HG03457 (cell line): ENCODE measurements around the gene AP4M1.

Source experiments
- ATAC-seq: cut with Tn5 transposase; IDR thresholded peaks from one replicate; pipeline ENCODE4 v1.9.1; 2021; ENCODE audit warnings: moderate number of reproducible peaks; ENCODE audit not compliant: unreplicated experiment

Gene AP4M1

DNA sequence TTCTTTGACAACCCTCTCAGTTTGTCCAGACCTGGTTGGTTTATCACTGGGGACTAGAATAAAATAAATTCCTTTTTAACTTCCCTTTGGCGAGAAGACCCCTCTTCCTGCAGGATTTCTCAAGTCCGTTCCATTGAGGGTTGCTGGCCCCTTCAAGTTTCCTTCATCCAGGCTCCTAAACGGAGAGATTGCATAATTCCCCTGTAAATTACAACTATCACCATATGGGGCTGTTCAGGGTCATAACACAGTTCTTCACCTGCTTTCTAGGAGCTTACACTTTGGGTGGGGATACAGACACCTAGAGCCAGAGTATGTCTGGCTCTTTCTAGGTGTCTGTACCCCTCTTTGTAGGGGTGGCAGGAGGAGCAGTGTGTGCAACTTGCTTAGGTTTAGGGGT, 15.9 kb upstream of the AP4M1 start:
- no peak for ATAC-seq

GRCh38 chr7:100087055-100087750, 14.2 kb upstream of the AP4M1 start:
- no peak for ATAC-seq

DNA sequence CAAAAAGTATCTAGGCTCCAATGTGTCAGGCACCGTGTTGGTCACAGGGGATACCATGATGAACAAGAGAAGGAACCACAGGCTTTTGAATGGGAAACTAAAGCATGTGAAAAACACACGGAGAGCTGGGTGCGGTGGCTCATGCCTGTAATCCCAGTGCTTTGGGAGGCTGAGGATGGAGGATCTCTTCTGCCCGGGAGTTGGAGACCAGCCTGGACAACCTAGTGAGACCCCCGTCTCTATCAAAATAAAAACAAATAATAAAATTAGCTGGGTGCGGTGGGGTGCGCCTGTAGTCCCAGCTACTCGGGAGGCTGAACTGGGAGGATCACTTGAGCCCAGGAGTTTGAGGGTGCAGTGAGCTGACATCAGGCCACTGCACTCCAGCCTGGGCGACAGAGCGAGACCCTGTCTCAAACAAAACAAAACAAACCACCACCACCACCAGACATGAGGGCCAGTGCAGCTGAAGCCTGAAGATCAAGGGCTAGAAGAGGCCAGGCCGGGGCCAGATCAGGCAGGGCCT, 13.3 kb upstream of the AP4M1 start:
- ATAC-seq: no peak

DNA sequence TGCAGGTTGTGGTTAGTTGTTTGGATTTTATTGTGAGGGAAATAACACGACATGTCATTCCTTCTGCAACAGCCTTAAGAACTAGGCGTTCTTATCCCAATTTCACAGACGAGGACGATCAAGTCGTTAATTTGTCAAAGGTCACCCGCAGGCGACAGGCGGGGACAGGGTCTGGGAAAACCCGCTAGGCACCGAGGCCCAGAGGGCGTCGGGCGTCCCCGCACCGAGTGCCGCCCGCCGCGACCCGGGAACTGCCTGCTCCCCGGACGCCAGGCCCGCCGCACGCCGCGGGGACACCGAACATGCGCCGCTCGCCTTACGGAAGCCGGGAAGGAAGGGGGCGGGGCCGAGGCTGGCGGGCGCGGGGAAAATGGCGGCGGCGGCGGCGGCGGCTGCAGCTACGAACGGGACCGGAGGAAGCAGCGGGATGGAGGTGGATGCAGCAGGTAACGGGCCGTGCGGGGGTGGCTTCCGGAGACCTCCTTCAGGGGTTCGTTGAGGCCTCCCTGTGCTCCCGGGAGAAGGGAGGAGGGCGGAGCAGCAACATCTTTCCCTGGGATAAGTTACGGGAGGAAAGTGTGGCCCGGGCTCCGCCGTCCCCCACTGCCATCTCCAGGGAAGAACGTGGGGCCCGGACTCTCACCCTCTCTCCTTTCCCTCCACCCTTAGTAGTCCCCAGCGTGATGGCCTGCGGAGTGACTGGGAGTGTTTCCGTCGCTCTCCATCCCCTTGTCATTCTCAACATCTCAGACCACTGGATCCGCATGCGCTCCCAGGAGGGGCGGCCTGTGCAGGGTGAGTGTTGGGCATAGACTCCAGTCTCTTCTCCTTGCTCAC, 12.6 kb upstream of the AP4M1 start, which contains the start of gene COPS6:
COPS6 (plus strand) TSS at position 349 of the 837 bp plus-strand sequence; CDS start at position 371, 22 bp downstream.
- ATAC-seq: no peak

- ATAC-seq: no peak
These were observed 11.8 kb upstream of the AP4M1 start for GRCh38 chr7:100089458-100090196.

DNA sequence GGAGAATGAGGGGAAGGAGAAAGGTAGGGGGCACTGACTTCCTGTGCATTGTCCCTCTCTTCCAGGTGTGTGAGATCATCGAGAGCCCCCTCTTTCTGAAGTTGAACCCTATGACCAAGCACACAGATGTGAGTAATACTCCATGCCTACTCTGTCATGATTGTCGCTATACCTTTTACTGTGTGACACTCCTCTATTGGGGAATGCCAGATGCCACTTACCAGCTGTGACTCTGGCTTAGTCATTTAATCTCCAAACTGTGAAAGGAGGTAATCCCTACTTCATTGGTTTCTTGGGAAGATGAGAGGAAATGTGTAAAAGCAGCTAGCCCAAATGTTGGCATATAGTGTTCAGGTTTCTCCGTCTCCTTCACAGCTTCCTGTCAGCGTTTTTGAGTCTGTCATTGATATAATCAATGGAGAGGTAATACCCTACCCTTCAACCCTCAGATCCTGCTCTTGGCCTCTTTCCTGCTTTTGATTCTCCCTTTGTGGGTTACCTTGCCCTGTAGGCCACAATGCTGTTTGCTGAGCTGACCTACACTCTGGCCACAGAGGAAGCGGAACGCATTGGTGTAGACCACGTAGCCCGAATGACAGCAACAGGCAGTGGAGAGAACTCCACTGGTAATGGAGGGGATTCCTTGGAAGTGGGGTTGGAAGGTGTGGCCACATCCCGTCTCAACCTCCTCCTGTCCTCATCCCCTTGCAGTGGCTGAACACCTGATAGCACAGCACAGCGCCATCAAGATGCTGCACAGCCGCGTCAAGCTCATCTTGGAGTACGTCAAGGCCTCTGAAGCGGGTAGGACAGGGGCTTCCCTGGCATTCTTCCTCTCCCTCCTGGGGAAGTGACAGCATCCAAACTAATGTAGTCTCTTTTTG, 10.7 kb upstream of the AP4M1 start:
- no peak for ATAC-seq

DNA sequence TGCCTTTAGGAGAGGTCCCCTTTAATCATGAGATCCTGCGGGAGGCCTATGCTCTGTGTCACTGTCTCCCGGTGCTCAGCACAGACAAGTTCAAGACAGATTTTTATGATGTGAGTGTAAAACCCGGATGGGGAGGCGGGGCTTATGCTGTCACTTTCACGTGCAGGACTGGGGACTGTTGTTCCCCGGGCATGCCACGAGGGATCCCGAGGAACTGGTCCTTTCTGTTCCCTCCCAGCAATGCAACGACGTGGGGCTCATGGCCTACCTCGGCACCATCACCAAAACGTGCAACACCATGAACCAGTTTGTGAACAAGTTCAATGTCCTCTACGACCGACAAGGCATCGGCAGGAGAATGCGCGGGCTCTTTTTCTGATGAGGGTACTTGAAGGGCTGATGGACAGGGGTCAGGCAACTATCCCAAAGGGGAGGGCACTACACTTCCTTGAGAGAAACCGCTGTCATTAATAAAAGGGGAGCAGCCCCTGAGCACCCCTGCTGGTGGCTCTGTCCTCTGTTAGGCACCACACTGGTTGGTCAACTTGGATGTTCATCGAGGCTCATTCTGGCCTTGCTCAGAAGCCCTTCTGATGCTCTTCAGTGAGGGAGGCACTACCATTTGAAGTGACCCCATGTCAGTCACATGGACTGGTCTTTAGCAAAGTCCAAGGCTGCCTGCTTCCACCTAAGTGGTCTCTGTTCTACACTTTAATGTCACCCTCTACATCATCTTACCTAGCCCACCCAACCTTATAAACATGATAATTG, 9.8 kb upstream of the AP4M1 start:
- ATAC-seq: no peak

- ATAC-seq: no peak
These were observed 8.4 kb upstream of the AP4M1 start for GRCh38 chr7:100093054-100093453.

DNA sequence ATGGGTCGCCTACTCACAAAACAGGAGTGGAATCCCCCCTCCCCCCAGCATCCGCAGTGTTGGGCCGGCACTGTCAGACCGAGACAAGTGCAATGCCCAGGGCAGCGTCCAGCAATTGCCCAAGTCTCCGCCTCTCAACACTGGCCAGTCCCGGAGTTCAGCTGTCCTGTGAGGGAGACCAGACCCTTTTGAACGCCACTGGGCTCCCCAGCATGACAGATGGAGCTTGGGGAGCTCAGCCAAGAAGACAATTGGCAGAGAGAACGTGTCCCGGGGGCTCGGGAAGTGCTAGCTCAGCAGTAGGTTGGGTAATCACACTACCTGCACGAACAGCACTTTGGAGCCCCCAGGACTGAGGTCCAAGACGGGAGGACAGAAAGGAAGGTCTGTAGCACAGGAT, 7.9 kb upstream of the AP4M1 start:
- no peak for ATAC-seq

- no peak for ATAC-seq
These were observed 7.4 kb upstream of the AP4M1 start for GRCh38 chr7:100093925-100094486.

DNA sequence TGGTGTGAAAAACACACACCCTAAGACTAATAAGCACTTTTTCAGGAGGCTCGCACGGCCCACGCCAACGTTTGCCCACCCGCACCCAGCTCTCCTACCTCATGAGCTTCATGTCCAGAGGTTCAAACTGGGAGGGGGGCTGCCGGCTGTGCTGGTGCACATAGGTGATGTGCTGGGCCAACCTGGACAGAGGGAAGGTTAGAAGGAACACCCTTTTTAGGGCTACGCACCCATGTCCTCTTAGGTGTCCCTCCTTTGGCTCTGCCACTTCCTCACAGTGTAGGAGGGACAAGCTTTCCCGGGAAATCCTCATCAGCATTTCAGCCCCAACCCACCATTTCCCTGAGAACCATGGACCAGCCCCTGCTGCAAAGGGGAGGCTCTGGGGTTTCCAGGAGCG, 6.2 kb upstream of the AP4M1 start:
- ATAC-seq: no peak

- ATAC-seq: no peak
These were observed 5.7 kb upstream of the AP4M1 start for GRCh38 chr7:100095704-100096103.

DNA sequence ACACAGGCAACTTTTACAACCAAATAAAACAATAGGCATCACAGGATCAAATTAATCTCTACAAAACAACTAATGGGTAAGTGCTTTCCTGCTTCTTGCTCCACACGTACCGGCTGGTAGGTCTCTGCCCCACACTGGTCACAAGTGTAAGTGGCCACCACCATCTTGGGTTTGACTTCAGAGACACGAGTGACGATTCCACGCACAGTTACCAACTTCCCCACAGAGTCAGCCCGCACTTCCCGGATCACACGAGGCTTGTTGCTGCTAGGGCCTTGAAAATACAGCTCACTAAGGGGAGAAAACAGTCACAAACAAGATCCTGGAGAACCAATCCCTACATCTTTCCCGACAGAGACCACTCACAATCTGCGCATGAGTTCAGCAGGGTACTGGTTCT, 2.5 kb upstream of the AP4M1 start:
- ATAC-seq: no peak

DNA sequence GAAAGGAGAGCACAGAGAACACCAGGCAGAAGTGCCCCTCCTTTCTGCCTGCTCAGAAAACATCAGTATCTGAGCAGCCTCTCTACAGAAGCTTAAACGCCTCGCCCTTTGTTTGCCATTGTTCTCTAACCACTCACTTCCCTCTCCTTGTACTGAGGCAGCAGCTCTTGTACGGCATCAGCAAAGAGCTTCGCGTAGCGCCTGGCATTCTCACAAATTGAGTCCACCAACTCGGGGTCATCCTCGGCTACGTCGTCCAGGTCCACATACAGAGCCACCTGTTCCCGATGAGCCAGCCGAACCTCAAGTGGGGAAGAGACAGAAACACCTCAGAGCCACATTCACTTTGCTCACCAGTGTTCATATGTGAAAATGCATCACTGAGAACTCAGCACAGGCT, 2.0 kb upstream of the AP4M1 start:
- ATAC-seq: no peak

- peak; percentile 36 for ATAC-seq
These were observed 925 bp upstream of the AP4M1 start for GRCh38 chr7:100100420-100101015.

DNA sequence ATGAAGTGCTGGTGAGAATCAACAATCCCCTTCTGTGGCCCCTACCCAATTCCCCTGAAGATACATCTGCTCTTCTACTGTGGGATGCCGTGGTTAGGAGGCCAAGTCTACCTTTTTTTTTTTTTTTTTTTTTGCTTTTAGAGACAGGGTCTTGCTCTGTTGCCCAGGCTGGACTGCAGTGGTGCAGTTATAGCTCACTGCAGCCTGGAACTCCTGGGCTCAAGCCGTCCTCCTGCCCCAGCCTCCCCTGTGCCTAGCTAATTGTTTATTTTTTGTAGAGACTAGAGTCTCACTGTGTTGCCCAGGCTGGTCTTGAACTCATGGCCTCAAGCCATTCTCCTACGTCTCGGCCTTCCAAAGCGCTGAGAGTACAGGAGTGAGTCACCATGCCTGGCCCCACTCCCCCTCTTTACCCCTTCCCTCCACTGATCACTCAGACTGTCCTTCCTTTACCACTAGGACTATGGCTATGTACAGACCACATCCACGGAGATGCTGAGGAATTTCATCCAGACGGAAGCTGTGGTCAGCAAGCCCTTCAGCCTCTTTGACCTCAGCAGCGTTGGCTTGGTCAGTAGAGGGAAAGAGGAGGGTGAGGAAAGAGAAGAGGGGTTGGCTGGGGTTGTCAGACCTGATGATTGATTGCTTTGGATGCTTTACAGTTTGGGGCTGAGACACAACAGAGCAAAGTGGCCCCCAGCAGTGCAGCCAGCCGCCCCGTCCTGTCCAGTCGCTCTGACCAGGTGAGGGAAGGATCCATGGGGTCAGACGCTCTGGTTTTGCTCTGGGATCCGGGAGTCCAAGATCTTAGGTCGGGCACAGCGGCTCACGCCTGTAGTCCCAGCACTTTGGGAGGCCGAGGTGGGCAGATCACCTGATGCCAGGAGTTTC, 1.8 kb downstream of the AP4M1 start:
- ATAC-seq: no peak

DNA sequence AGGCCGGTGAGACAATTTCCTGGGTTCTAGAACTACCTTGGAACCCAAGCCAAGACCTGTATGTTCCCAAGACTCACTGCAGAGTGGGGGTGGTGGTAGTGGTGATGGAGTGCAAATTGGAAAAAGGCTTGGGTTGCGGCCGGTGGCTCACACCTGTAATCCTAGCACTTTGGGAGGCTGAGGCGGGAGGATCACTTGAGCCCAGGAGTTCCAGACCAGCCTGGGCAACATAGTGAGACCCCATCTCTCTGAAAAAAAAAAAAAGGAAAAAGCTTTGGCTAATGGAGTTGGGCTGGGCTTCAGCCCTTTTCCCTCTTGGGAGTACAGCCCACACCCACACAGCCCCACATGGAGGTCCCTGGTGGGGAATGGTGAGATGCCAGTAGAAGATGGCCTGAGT, 4.1 kb downstream of the AP4M1 start:
- no peak for ATAC-seq

GRCh38 chr7:100106633-100107032, 5.2 kb downstream of the AP4M1 start:
- ATAC-seq: no peak
